ENCODE measurements around the gene PREX1. TPM values are rescaled to one million over a fixed set of nuclear protein-coding genes. Genes with fewer than 3 reads are reported as not detected.
"Not testable (repeated sequence)": the region's sequence is repeated elsewhere in the genome, so short reads cannot be mapped to it uniquely, and the experiment has no call there.

Gene PREX1
- total and polyA plus RNA-seq, 9 donors: 3.8 to 13.6 (median 6.7) TPM

GRCh38 chr20:48761023-48761785 is 66.6 kb downstream of the PREX1 start:
- Histone ChIP-seq H3K4me1 (ENCODE audit: insufficient read depth) (no peaks in the 10 kb centered on the region), H3K27ac (no peak overlapping the region), H3K4me3 (no peak overlapping the region), H3K9me3 (no peaks in the 10 kb centered on the region), H3K36me3 (no peaks in the 10 kb centered on the region), H3K27me3 (no peaks in the 10 kb centered on the region)
- DNase-seq: no peak
- TF ChIP-seq EP300 (IDR thresholded peaks at IDR 0.05) (no peak), CTCF (IDR thresholded peaks at IDR 0.05) (no peak), POLR2A (IDR thresholded peaks at IDR 0.05) (no peak)
- intact Hi-C loops (cut with DNase I): no loop called here
- 85 to 88% (median 86%) methylated on average over 12 of the region's 12 CpGs for WGBS, 3 donors

- WGBS, 3 donors: 66 to 68% (median 67%) methylated on average over 8 of the region's 8 CpGs
- no peaks in the 10 kb centered on the region for H3K27me3 ChIP-seq
- no peak for DNase-seq
- H3K27ac ChIP-seq: no peak overlapping the region
- intact Hi-C loops (cut with DNase I): no loop called here
- no peaks in the 10 kb centered on the region for H3K36me3 ChIP-seq
- no peak for TF ChIP-seq POLR2A (IDR thresholded peaks at IDR 0.05)
- TF ChIP-seq EP300 (IDR thresholded peaks at IDR 0.05): no peak
- no peak for TF ChIP-seq CTCF (IDR thresholded peaks at IDR 0.05)
- no peak overlapping the region for H3K4me3 ChIP-seq
- no peaks in the 10 kb centered on the region for H3K4me1 ChIP-seq (ENCODE audit: insufficient read depth)
- no peaks in the 10 kb centered on the region for H3K9me3 ChIP-seq
These were observed 67.3 kb downstream of the PREX1 start for GRCh38 chr20:48760403-48760983.

GRCh38 chr20:48759631-48760245 is 68.1 kb downstream of the PREX1 start:
- Histone ChIP-seq H3K36me3 (no peaks in the 10 kb centered on the region), H3K27me3 (no peaks in the 10 kb centered on the region), H3K9me3 (no peaks in the 10 kb centered on the region), H3K27ac (no peak overlapping the region), H3K4me3 (no peak overlapping the region), H3K4me1 (ENCODE audit: insufficient read depth) (no peaks in the 10 kb centered on the region)
- intact Hi-C loops (cut with DNase I): no loop called here
- TF ChIP-seq POLR2A (IDR thresholded peaks at IDR 0.05) (no peak), CTCF (IDR thresholded peaks at IDR 0.05) (no peak), EP300 (IDR thresholded peaks at IDR 0.05) (no peak)
- no peak for DNase-seq
- WGBS, 3 donors: 90 to 93% (median 92%) methylated on average over 7 of the region's 7 CpGs

- Histone ChIP-seq H3K4me1 (ENCODE audit: insufficient read depth) (no peaks in the 10 kb centered on the region), H3K4me3 (no peak overlapping the region), H3K9me3 (no peaks in the 10 kb centered on the region), H3K36me3 (no peaks in the 10 kb centered on the region), H3K27ac (no peak overlapping the region), H3K27me3 (no peaks in the 10 kb centered on the region)
- no peak for DNase-seq
- intact Hi-C loops (cut with DNase I): no loop called here
- TF ChIP-seq POLR2A (IDR thresholded peaks at IDR 0.05) (no peak), EP300 (IDR thresholded peaks at IDR 0.05) (no peak), CTCF (IDR thresholded peaks at IDR 0.05) (no peak)
- WGBS, 3 donors: 84 to 87% (median 85%) methylated on average over 16 of the region's 16 CpGs
These were observed 69.5 kb downstream of the PREX1 start for GRCh38 chr20:48758206-48758820.

GRCh38 chr20:48756774-48757173 is 71.0 kb downstream of the PREX1 start:
- H3K27me3 ChIP-seq; DNase-seq; intact Hi-C loops (cut with DNase I); H3K9me3 ChIP-seq; H3K4me3 ChIP-seq; H3K27ac ChIP-seq; H3K4me1 ChIP-seq (ENCODE audit: insufficient read depth); H3K36me3 ChIP-seq: not testable (repeated sequence)
- 90 to 93% (median 90%) methylated on average over 6 of the region's 6 CpGs for WGBS, 3 donors

Measured in ovary (tissue), 9 donors.